Glomerular visceral epithelial cell (primary cell): ENCODE data around the gene GINS1.

ENCODE experiments used
- DNase-seq: peaks from one replicate; pipeline ENCODE4 v3.0.0-alpha.2; 2016; ENCODE audit errors: extremely low spot score

The GINS1 gene

DNA sequence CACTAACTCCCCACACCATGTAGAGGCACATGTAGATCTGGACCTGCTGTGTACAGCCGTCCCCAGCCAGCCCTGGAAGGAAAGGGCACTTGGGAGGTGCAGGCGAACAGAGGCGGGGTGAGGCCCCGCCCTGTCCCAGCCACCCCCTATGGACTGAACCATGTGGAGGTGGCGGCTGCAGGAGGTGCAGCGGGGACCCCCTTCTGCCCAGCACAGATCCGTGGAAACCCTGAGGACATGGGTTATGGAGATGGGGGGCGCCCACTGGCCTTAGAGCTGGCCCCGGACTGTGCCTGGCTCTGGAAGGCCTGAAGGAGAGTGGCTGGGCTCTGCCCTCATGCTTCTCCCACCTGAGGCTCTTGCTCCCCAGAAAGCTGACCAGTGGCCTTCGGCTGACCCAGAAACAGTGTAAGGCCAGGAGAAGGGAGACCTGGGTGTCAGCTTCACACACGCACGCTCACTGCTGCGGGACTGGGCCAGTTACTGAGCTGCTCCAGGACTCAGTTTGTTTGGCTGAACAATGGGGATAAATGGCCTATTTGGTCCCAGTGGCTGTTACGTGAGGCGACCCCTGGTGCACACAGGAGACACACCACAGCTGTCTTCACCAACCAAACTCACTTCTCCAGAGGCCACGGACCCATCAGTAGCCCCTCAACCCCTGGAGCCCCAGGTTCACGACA, 87.2 kb downstream of the GINS1 start:
- no peak for DNase-seq

DNA sequence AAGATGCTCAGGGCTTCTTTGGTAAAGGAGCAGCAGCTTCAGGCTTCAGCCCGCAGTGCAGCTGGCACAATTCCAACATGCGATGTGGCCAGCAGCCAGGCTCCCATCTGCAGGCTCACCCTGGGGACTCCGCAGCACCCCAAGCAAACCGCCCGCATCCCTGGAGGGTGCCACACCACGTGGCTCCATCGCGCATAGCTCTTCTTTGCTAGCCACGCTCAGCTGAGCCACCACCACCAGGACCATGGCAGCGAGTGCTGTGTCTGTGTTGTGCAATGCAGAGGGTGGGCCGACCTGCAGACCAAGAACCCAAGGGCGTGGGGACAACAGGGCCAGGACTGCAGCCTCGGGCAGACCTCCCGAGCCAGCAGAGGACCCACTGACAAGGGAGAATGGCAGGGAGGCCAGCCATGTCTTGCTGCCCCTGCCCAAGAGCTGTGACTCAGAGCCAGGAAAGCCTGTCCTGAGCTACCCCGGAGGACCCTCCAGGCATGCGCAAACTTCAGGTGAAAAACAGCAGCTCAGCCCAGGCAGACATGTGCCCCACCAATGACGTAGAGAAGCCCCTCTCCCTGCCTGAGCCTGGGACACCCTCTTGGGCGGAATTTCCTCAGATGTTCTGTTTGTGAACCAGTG, 87.8 kb downstream of the GINS1 start:
- DNase-seq: no peak

- DNase-seq: no peak
Measured at GRCh38 chr20:25496165-25496967, 88.9 kb downstream of the GINS1 start.

DNA sequence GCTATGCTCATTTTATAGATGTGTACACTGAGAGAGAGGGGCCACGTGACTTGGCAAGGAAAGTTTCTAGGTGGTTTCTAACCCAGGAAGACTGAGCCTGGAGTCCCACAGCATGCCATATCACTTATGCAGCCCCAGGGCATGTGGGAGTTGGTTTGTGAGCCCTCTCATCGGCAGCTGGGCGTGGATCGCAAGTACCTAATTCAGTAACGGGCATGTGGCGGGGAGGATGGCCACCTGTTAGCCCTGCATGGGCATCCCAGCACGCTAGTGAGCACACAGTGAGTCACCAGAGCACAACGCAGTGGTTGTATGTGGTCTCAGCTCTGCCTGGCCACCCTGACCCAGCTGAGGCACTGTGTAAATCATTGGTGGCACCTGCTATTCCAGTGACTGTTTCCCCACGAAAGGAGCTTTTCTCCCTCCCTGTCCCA, 89.5 kb downstream of the GINS1 start:
- DNase-seq: peak; percentile 88

DNA sequence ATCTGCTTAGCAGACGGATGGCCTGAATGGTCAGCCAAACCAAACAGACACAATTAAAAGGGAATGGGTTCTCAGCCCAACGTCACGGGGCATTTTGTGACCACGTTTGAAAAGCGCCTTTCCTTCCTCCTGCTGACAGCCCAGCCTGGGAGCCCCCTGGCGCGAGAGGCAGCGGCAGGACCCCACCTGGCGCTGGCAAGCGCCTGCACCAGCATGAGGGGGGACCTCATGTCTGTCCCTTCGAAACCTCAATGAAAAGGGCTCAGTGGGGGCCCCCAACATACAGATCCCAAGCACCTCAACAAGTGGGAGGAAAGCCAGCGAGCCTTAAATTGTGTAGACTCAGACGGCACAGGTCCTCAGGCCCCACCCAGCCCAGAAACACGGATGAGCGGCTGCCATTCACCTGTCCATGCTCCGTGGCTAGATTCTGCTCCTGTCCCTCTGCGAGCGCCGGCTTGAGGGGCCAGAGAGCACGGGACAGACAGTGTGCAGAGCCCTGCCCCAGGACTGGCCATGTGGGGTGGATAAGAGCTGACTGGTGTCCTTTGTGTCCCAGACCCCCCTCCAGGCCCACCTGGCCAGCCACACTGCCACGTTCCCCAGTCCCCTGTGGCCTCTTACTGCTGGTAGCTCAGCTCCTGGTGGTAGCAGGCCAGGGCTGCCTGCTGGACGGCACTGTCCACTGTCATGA, 90.3 kb downstream of the GINS1 start:
- DNase-seq: no peak
